Panc1 (cell line): Measurements from ENCODE around the gene LRBA.

ENCODE experiments used
- CTCF ChIP-seq: fragments of 450-650 bp; IDR thresholded peaks from 2 replicates; pipeline ENCODE4 v1.5.1; 2017; ENCODE audit warnings: mild to moderate bottlenecking
- POLR2AphosphoS5 ChIP-seq: IDR thresholded peaks from 2 replicates; pipeline ENCODE4 v1.6.1; 2012; ENCODE audit warnings: mild to moderate bottlenecking, low read depth, low read length, moderate library complexity
- REST ChIP-seq, 2 experiments: IDR thresholded peaks; 2 replicates each; pipeline ENCODE4 v1.6.1; 2011 to 2012; ENCODE audit warnings: low read depth in 2 of 2, control low read depth in 1 of 2, low read length in 1 of 2, mild to moderate bottlenecking in 1 of 2, moderate library complexity in 1 of 2; ENCODE audit not compliant: insufficient read depth in 1 of 2

DNA sequence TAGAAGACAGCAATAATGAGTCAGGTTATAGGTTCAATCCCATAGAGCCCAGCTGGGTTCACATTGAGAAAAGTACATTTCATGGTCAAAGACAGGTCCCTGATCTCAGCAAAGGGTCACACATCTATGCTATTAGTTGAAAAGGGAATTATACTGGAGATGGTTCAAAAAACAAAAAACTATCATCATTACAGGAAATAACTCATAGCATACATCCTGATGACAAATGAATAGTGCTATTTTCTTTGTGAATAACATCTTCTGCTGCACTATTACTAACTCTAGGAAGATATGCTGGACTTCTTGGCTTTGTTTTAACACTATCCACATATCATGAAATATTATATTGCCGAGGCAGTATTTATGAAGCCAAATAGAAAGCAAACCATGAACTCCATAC, 635.6 kb downstream of the LRBA start:
- TF ChIP-seq CTCF (no peak), REST (IDR thresholded peaks at IDR 0.05; ENCODE audit: insufficient read depth in 1 of 2, low read depth in 2 of 2, low read length in 1 of 2) (no peak), POLR2AphosphoS5 (no peak)
